ENCODE results near the gene WWC2.
"Not testable (repeated sequence)": the region's sequence is repeated elsewhere in the genome, so short reads cannot be mapped to it uniquely, and the experiment has no call there.

The WWC2 gene

DNA sequence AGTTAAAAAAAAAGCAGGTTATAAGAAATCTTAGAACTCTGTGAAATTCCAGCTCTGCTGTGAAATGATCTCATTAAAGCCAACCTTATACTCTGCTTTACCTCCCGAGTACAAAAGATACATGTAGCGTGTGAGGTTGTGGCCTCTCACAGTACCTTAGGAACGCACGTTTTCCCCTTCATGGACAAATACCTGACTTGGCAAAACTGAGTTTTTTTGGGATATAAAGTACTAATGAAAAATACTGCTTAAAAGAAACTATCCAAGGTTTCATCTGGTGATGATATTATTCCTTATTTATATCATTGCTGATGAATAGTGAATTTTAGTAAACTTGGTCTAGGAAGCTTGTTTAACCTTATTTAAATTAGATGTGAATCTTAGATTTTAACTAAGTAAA is 48.9 kb downstream of the WWC2 start:
- no peak for TF ChIP-seq EZH2phosphoT487 (IDR thresholded peaks at IDR 0.05; ENCODE audit: borderline replicate concordance)
- TF ChIP-seq, protein P1, sequence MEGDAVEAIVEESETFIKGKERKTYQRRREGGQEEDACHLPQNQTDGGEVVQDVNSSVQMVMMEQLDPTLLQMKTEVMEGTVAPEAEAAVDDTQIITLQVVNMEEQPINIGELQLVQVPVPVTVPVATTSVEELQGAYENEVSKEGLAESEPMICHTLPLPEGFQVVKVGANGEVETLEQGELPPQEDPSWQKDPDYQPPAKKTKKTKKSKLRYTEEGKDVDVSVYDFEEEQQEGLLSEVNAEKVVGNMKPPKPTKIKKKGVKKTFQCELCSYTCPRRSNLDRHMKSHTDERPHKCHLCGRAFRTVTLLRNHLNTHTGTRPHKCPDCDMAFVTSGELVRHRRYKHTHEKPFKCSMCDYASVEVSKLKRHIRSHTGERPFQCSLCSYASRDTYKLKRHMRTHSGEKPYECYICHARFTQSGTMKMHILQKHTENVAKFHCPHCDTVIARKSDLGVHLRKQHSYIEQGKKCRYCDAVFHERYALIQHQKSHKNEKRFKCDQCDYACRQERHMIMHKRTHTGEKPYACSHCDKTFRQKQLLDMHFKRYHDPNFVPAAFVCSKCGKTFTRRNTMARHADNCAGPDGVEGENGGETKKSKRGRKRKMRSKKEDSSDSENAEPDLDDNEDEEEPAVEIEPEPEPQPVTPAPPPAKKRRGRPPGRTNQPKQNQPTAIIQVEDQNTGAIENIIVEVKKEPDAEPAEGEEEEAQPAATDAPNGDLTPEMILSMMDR (conservative IDR thresholded peaks at IDR 0.05; ENCODE audit: low read length), result no peak
- Histone ChIP-seq H3F3A (ENCODE audit: low read depth) (no peaks in the 10 kb centered on the region), H3K79me2 (ENCODE audit: insufficient read depth, low read length) (no peaks in the 10 kb centered on the region), H3K4me2 (ENCODE audit: low read depth, low read length, poor library complexity, severe bottlenecking) (no peak overlapping the region), H4K20me1 (ENCODE audit: insufficient read depth, low read length, poor library complexity, severe bottlenecking) (no peaks in the 10 kb centered on the region), H3K9ac (ENCODE audit: low read depth, low read length, poor library complexity, severe bottlenecking) (no peak overlapping the region), H3K9me3 (ENCODE audit: insufficient read depth, low read depth, low read length) (no peaks in the 10 kb centered on the region), H3K4me3 (ENCODE audit: low read length, poor library complexity, severe bottlenecking) (no peak overlapping the region), H2AFZ (ENCODE audit: low read length) (no peak overlapping the region), H3K36me3 (ENCODE audit: insufficient read depth, low read length) (no peaks in the 10 kb centered on the region), H3K9me2 (replicated peaks; ENCODE audit: low read depth, low read length) (no peaks in the 10 kb centered on the region), H3K4me1 (ENCODE audit: insufficient read depth, low read length, poor library complexity, severe bottlenecking) (no peaks in the 10 kb centered on the region), H3K27me3 (ENCODE audit: insufficient read depth, low read length, poor library complexity, severe bottlenecking) (no peaks in the 10 kb centered on the region)

DNA sequence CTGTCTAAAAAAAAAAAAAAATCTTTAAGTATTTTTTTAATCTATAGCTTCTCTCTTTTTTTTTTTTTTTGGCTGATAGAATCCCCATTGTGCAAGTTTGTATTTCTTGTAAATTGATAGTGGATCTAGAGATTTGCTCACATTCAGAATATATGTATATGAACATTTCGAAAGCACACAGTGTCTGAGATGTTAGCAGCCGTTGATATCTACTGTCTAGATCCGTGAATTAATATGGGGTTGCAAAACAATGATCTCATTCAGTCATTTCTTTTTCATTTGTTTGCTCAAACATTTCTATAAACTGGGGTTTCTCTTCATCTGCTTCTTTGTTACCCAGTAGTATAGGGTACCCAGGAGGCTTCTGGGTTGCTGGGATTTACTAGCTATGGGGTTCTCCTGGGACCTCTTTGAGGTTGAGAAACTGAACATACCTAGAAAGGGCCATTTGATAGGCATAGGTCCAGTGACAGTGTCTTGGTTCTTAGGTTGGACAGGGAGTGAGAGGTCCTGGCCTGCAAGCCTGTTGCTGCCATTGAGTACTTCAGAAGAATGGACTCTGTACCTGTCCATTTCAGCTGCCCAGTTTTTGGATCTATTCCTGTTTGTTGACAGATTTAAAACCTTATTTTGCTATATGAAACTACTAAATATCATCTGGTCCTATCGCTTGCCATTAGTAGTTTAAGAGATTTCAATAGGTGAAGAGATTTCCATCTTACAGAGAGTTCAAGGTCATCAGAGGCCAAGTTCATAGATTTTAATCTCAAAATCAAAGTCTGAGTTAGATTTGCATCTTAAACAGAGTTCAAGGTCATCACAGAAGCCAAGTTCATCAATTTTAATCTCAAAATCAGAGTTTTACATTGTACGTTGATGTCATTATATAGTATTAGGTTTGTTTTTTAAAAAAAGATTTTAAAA is 50.8 kb downstream of the WWC2 start:
- TF ChIP-seq, protein P1 (conservative IDR thresholded peaks at IDR 0.05; ENCODE audit: low read length), result no peak
- TF ChIP-seq EZH2phosphoT487 (IDR thresholded peaks at IDR 0.05; ENCODE audit: borderline replicate concordance), result no peak
- H3K79me2 ChIP-seq (ENCODE audit: insufficient read depth, low read length), result no peaks in the 10 kb centered on the region
- no peaks in the 10 kb centered on the region for H3K27me3 ChIP-seq (ENCODE audit: insufficient read depth, low read length, poor library complexity, severe bottlenecking)
- no peaks in the 10 kb centered on the region for H3K9me3 ChIP-seq (ENCODE audit: insufficient read depth, low read depth, low read length)
- no peaks in the 10 kb centered on the region for H3K4me1 ChIP-seq (ENCODE audit: insufficient read depth, low read length, poor library complexity, severe bottlenecking)
- no peaks in the 10 kb centered on the region for H3K36me3 ChIP-seq (ENCODE audit: insufficient read depth, low read length)
- no peaks in the 10 kb centered on the region for H3K9me2 ChIP-seq (replicated peaks; ENCODE audit: low read depth, low read length)
- no peak overlapping the region for H3K4me3 ChIP-seq (ENCODE audit: low read length, poor library complexity, severe bottlenecking)
- H3K4me2 ChIP-seq (ENCODE audit: low read depth, low read length, poor library complexity, severe bottlenecking), result no peak overlapping the region
- no peak overlapping the region for H3K9ac ChIP-seq (ENCODE audit: low read depth, low read length, poor library complexity, severe bottlenecking)
- no peaks in the 10 kb centered on the region for H4K20me1 ChIP-seq (ENCODE audit: insufficient read depth, low read length, poor library complexity, severe bottlenecking)
- no peaks in the 10 kb centered on the region for H3F3A ChIP-seq (ENCODE audit: low read depth)
- no peak overlapping the region for H2AFZ ChIP-seq (ENCODE audit: low read length)

DNA sequence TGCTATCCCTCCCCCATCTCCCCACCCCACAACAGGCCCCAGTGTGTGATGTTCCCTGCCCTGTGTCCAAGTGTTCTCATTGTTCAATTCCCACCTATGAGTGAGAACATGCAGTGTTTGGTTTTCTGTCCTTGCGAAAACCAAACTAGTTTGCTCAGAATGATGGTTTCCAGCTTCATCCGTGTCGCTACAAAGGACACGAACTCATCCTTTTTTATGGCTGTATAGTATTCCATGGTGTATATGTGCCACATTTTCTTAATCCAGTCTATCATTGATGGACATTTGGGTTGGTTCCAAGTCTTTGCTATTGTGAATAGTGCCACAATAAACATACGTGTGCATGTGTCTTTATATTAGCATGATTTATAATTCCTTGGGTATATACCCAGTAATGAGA is 51.6 kb downstream of the WWC2 start:
- H3F3A ChIP-seq (ENCODE audit: low read depth); H3K4me3 ChIP-seq (ENCODE audit: low read length, poor library complexity, severe bottlenecking); H3K9me2 ChIP-seq (replicated peaks; ENCODE audit: low read depth, low read length); H2AFZ ChIP-seq (ENCODE audit: low read length); H3K9ac ChIP-seq (ENCODE audit: low read depth, low read length, poor library complexity, severe bottlenecking); H4K20me1 ChIP-seq (ENCODE audit: insufficient read depth, low read length, poor library complexity, severe bottlenecking); H3K36me3 ChIP-seq (ENCODE audit: insufficient read depth, low read length); H3K27me3 ChIP-seq (ENCODE audit: insufficient read depth, low read length, poor library complexity, severe bottlenecking); H3K9me3 ChIP-seq (ENCODE audit: insufficient read depth, low read depth, low read length); H3K79me2 ChIP-seq (ENCODE audit: insufficient read depth, low read length); H3K4me1 ChIP-seq (ENCODE audit: insufficient read depth, low read length, poor library complexity, severe bottlenecking); H3K4me2 ChIP-seq (ENCODE audit: low read depth, low read length, poor library complexity, severe bottlenecking): not testable (repeated sequence)

DNA sequence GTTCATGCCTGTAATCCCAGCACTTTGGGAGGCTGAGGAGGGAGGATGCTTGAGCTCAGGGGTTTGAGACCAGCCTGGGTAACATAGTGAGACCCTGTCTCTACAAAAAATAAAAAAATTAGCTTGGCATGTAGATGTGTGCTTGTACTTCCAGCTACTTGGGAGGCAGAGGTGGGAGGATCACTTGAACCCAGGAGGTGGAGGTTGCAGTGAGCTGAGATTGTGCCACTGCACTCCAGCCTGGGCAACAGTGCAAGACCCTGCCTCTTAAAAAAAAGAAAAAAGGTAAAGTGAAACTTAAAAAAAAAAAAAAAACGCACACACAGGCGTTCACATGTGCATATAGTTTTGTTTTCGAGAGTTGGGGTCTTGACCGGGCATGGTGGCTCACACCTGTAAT is 53.2 kb downstream of the WWC2 start:
- not testable (repeated sequence) for H3K79me2 ChIP-seq (ENCODE audit: insufficient read depth, low read length); H3F3A ChIP-seq (ENCODE audit: low read depth); H3K9me2 ChIP-seq (replicated peaks; ENCODE audit: low read depth, low read length)

More for the DNA sequence above, 53.2 kb downstream of the WWC2 start:
- not testable (repeated sequence) for H3K4me1 ChIP-seq (ENCODE audit: insufficient read depth, low read length, poor library complexity, severe bottlenecking); H2AFZ ChIP-seq (ENCODE audit: low read length); H3K27me3 ChIP-seq (ENCODE audit: insufficient read depth, low read length, poor library complexity, severe bottlenecking); H3K36me3 ChIP-seq (ENCODE audit: insufficient read depth, low read length); H3K4me3 ChIP-seq (ENCODE audit: low read length, poor library complexity, severe bottlenecking); H3K4me2 ChIP-seq (ENCODE audit: low read depth, low read length, poor library complexity, severe bottlenecking); H4K20me1 ChIP-seq (ENCODE audit: insufficient read depth, low read length, poor library complexity, severe bottlenecking); H3K9me3 ChIP-seq (ENCODE audit: insufficient read depth, low read depth, low read length); H3K9ac ChIP-seq (ENCODE audit: low read depth, low read length, poor library complexity, severe bottlenecking)

Data from Loucy (cell line).